Measurements from ENCODE around the gene SUV39H2. TPM values are rescaled to one million over a fixed set of nuclear protein-coding genes. Genes with fewer than 3 reads are reported as not detected.

SUV39H2 gene
- total RNA-seq, 2 donors from 2014 or later = 3.1 to 4.6 TPM

- Histone ChIP-seq H3K27me3 (no peaks in the 10 kb centered on the region), H3K27ac (no peak overlapping the region), H3K9me3 (no peaks in the 10 kb centered on the region), H3K4me3 (no peak overlapping the region), H3K36me3 (replicated peaks in 1 of 2; ENCODE audit: insufficient read depth in 1 of 2, low read depth in 2 of 2) (peaks cover 0 to 14% of the 10 kb centered on the region in 2 donors), H3K4me1 (peaks cover 7% of the 10 kb centered on the region)
- 95 to 96% methylated on average over 15 of the region's 15 CpGs for WGBS, 2 donors
- intact Hi-C loops (cut with DNase I) = no loop called here
- ATAC-seq (no peak), DNase-seq (no peak)
- TF ChIP-seq CTCF (IDR thresholded peaks at IDR 0.05) (no peak), POLR2A (IDR thresholded peaks at IDR 0.05) (no peak)
These were observed 35.2 kb upstream of the SUV39H2 start for GRCh38 chr10:14843327-14843988.

GRCh38 chr10:14844948-14845347 is 33.7 kb upstream of the SUV39H2 start:
- Histone ChIP-seq H3K27me3 (no peaks in the 10 kb centered on the region), H3K4me3 (no peak overlapping the region), H3K4me1 (no peaks in the 10 kb centered on the region), H3K27ac (no peak overlapping the region), H3K9me3 (no peaks in the 10 kb centered on the region), H3K36me3 (replicated peaks in 1 of 2; ENCODE audit: insufficient read depth in 1 of 2, low read depth in 2 of 2) (peaks cover 0 to 14% of the 10 kb centered on the region in 2 donors)
- DNase-seq (no peak), ATAC-seq (no peak)
- intact Hi-C loops (cut with DNase I) = no loop called here
- 86 to 89% methylated on average over 2 of the region's 2 CpGs for WGBS, 2 donors
- TF ChIP-seq CTCF (IDR thresholded peaks at IDR 0.05) (no peak), POLR2A (IDR thresholded peaks at IDR 0.05) (no peak)

- DNase-seq (no peak), ATAC-seq (no peak)
- H3K9me3 ChIP-seq = no peaks in the 10 kb centered on the region
- no peaks in the 10 kb centered on the region for H3K36me3 ChIP-seq (replicated peaks in 1 of 2; ENCODE audit: insufficient read depth in 1 of 2, low read depth in 2 of 2)
- TF ChIP-seq POLR2A (IDR thresholded peaks at IDR 0.05) (no peak), CTCF (IDR thresholded peaks at IDR 0.05) (no peak)
- H3K4me1 ChIP-seq = no peaks in the 10 kb centered on the region
- intact Hi-C loops (cut with DNase I) = no loop called here
- no peaks in the 10 kb centered on the region for H3K27me3 ChIP-seq
- H3K4me3 ChIP-seq = no peak overlapping the region
- no peak overlapping the region for H3K27ac ChIP-seq
- WGBS, 2 donors = 28 to 38% methylated on average over 3 of the region's 3 CpGs
These were observed 26.4 kb upstream of the SUV39H2 start for GRCh38 chr10:14852236-14852635.

- 79 to 94% methylated on average over 1 of the region's 1 CpG for WGBS, 2 donors
- ATAC-seq (no peak), DNase-seq (no peak)
- Histone ChIP-seq H3K4me1 (peaks cover 22% of the 10 kb centered on the region), H3K27me3 (no peaks in the 10 kb centered on the region), H3K4me3 (no peak overlapping the region), H3K9me3 (no peaks in the 10 kb centered on the region), H3K36me3 (replicated peaks in 1 of 2; ENCODE audit: insufficient read depth in 1 of 2, low read depth in 2 of 2) (no peaks in the 10 kb centered on the region), H3K27ac (no peak overlapping the region)
- no peak for TF ChIP-seq CTCF (IDR thresholded peaks at IDR 0.05)
- TF ChIP-seq POLR2A (IDR thresholded peaks at IDR 0.05) = no peak
- intact Hi-C loops (cut with DNase I) = no loop called here
These were observed 23.2 kb upstream of the SUV39H2 start for GRCh38 chr10:14855453-14855852.

- 71 to 83% methylated on average over 6 of the region's 6 CpGs for WGBS, 2 donors
- Histone ChIP-seq H3K27me3 (no peaks in the 10 kb centered on the region), H3K9me3 (no peaks in the 10 kb centered on the region), H3K27ac (peak overlapping the region in 3 of 4 donors; percentile 2 to 61 (median 19)), H3K4me1 (peaks cover 29% of the 10 kb centered on the region), H3K36me3 (replicated peaks in 1 of 2; ENCODE audit: insufficient read depth in 1 of 2, low read depth in 2 of 2) (no peaks in the 10 kb centered on the region), H3K4me3 (no peak overlapping the region)
- ATAC-seq (peak; percentile 30), DNase-seq (no peak)
- TF ChIP-seq CTCF (IDR thresholded peaks at IDR 0.05) = no peak
- TF ChIP-seq POLR2A (IDR thresholded peaks at IDR 0.05) = no peak
- intact Hi-C loops (cut with DNase I) = no loop called here
These were observed 20.2 kb upstream of the SUV39H2 start for GRCh38 chr10:14858338-14858960.

Data from body of pancreas (tissue), 4 donors.